GM21717 (cell line): ENCODE measurements around the gene ITIH2.
"Not testable (repeated sequence)": the region's sequence is repeated elsewhere in the genome, so short reads cannot be mapped to it uniquely, and the experiment has no call there.

Experiments used
- ATAC-seq: cut with Tn5 transposase; IDR thresholded peaks from one replicate; pipeline ENCODE4 v1.9.1; 2021; ENCODE audit warnings: mild to moderate bottlenecking, moderate library complexity; ENCODE audit not compliant: unreplicated experiment

Gene ITIH2

GRCh38 chr10:7696545-7696944 lies 6.6 kb upstream of the ITIH2 start:
- ATAC-seq, result no peak

- ATAC-seq, result no peak
These were observed 5.7 kb upstream of the ITIH2 start for GRCh38 chr10:7697426-7697825.

GRCh38 chr10:7700577-7701125 lies 2.5 kb upstream of the ITIH2 start:
- ATAC-seq, result no peak

- no peak for ATAC-seq
These were observed 1.9 kb upstream of the ITIH2 start for GRCh38 chr10:7701158-7701742.

GRCh38 chr10:7702288-7702812 lies 766 bp upstream of the ITIH2 start:
- no peak for ATAC-seq

GRCh38 chr10:7704071-7705016 lies 1.2 kb downstream of the ITIH2 start:
- ATAC-seq, result no peak

GRCh38 chr10:7705341-7705740 lies 2.2 kb downstream of the ITIH2 start:
- no peak for ATAC-seq

GRCh38 chr10:7706534-7707073 lies 3.5 kb downstream of the ITIH2 start:
- ATAC-seq, result no peak

GRCh38 chr10:7707102-7707501 lies 4.0 kb downstream of the ITIH2 start:
- no peak for ATAC-seq

GRCh38 chr10:7707858-7708622 lies 4.9 kb downstream of the ITIH2 start:
- ATAC-seq, result no peak

GRCh38 chr10:7708832-7709231 lies 5.7 kb downstream of the ITIH2 start:
- ATAC-seq, result no peak

GRCh38 chr10:7710446-7710845 lies 7.3 kb downstream of the ITIH2 start:
- ATAC-seq, result no peak

GRCh38 chr10:7711075-7711474 lies 8.0 kb downstream of the ITIH2 start:
- not testable (repeated sequence) for ATAC-seq

GRCh38 chr10:7715515-7715914 lies 12.4 kb downstream of the ITIH2 start:
- no peak for ATAC-seq

GRCh38 chr10:7717767-7718166 lies 14.7 kb downstream of the ITIH2 start:
- ATAC-seq, result no peak

- no peak for ATAC-seq
These were observed 15.6 kb downstream of the ITIH2 start for GRCh38 chr10:7718685-7719084.

- ATAC-seq, result no peak
These were observed 17.4 kb downstream of the ITIH2 start for GRCh38 chr10:7720478-7720877.

- ATAC-seq, result no peak
These were observed 19.9 kb downstream of the ITIH2 start for GRCh38 chr10:7722927-7723529.

- no peak for ATAC-seq
These were observed 31.7 kb downstream of the ITIH2 start for GRCh38 chr10:7734821-7735220.
